Endothelial cell of umbilical vein (primary cell): ENCODE data around the gene CEP350. TPM values are rescaled to one million over a fixed set of nuclear protein-coding genes. Genes with fewer than 3 reads are reported as not detected.

ENCODE experiments used
- Bru-seq: library from RNA; stranded (reverse); fragments of 400-500 nt; gene quantifications from one replicate; lab custom pipeline; 2021; lab: Mats Ljungman, UMichigan
- BruChase-seq, 2 experiments: library from RNA; stranded (reverse); fragments of 400-500 nt; gene quantifications; one replicate each; lab custom pipeline; 2021; lab: Mats Ljungman, UMichigan
- BruUV-seq: library from RNA; stranded (reverse); fragments of 400-500 nt; replicated peaks from 2 replicates; lab custom pipeline; 2021; lab: Mats Ljungman, UMichigan
- CTCF ChIA-PET: fragments of 300-600, 350-600 bp; sonication (Branson Sonifier 250); formaldehyde crosslinking; loops from one replicate; lab custom pipeline; 2021; ENCODE audit warnings: antibody characterized with exemption, inconsistent platforms; lab: Charles Lee
- POLR2A ChIA-PET: fragments of 300-600, 350-600 bp; sonication (Branson Sonifier 250); formaldehyde crosslinking; loops from one replicate; lab custom pipeline; 2021; ENCODE audit warnings: antibody characterized with exemption, inconsistent platforms; lab: Charles Lee
- DNase-seq: peaks from one replicate; pipeline ENCODE4 v3.0.0-alpha.2; 2011; ENCODE audit warnings: low read depth, low spot score
- FAIRE-seq: peaks from 2 replicates; lab custom pipeline; 2011; peaks lifted over from hg19 to GRCh38; lab: Jason Lieb, UNC
- H2AFZ ChIP-seq: 2 replicates; pipeline ENCODE4 v1.6.0; 2012; ENCODE audit warnings: low read depth, low read length, control low read depth, inconsistent platforms
- H3K27ac ChIP-seq: 2 replicates; pipeline ENCODE4 v1.5.1; 2011; ENCODE audit warnings: low read depth, mild to moderate bottlenecking, control low read depth, low read length, moderate library complexity; ENCODE audit not compliant: insufficient read depth
- H3K27me3 ChIP-seq, 2 experiments: 2 replicates each; pipeline versions ENCODE4 v1.6.0 to v1.6.1; 2011; ENCODE audit warnings: low read length in 2 of 2, mixed read lengths in 1 of 2; ENCODE audit not compliant: control insufficient read depth in 2 of 2, insufficient read depth in 2 of 2
- H3K36me3 ChIP-seq, 2 experiments: 2 replicates in 1 of 2; 3 replicates in 1 of 2; pipeline ENCODE4 v1.5.1; 2011; ENCODE audit warnings: low read length in 2 of 2, mild to moderate bottlenecking in 1 of 2, moderate library complexity in 1 of 2; ENCODE audit not compliant: control insufficient read depth in 2 of 2, insufficient read depth in 2 of 2; ENCODE audit errors: extremely low read depth in 1 of 2
- H3K4me1 ChIP-seq: 3 replicates; pipeline ENCODE4 v1.5.1; 2011; ENCODE audit warnings: mild to moderate bottlenecking, low read length; ENCODE audit not compliant: control insufficient read depth, insufficient read depth; ENCODE audit errors: extremely low read depth
- H3K4me2 ChIP-seq: 2 replicates; pipeline ENCODE4 v1.6.1; 2011; ENCODE audit warnings: low read length, control low read depth, mixed read lengths; ENCODE audit not compliant: insufficient read depth
- H3K4me3 ChIP-seq, 3 experiments: fragments of 200-600 bp in 1 of 3; sonication (generic), shearing (Covaris generic) in 1 of 3; replicated peaks in 1 of 3; 2 replicates each; pipeline ENCODE4 v1.5.1; 2011 to 2016; ENCODE audit warnings: control low read depth in 3 of 3, low read length in 3 of 3, mild to moderate bottlenecking in 2 of 3, inconsistent platforms in 1 of 3, low read depth in 1 of 3, moderate library complexity in 1 of 3; ENCODE audit not compliant: insufficient read depth in 1 of 3
- H3K79me2 ChIP-seq: 2 replicates; pipeline ENCODE4 v1.6.0; 2012; ENCODE audit warnings: low read length, inconsistent platforms; ENCODE audit not compliant: control insufficient read depth, insufficient read depth
- H3K9ac ChIP-seq: replicated peaks from 2 replicates; pipeline ENCODE3; 2011; ENCODE audit warnings: low read length, control low read depth; ENCODE audit not compliant: insufficient read depth; ENCODE audit errors: extremely low read depth
- H3K9me1 ChIP-seq: replicated peaks from 3 replicates; pipeline ENCODE4 v1.6.0; 2011; ENCODE audit warnings: mild to moderate bottlenecking, low read length; ENCODE audit not compliant: control insufficient read depth, insufficient read depth; ENCODE audit errors: extremely low read depth
- H3K9me3 ChIP-seq: replicated peaks from 2 replicates; pipeline ENCODE4 v1.5.1; 2012; ENCODE audit warnings: low read length, inconsistent platforms; ENCODE audit not compliant: control insufficient read depth, insufficient read depth
- H4K20me1 ChIP-seq: replicated peaks from 2 replicates; pipeline ENCODE3; 2011; ENCODE audit warnings: mild to moderate bottlenecking, low read length; ENCODE audit not compliant: control insufficient read depth, insufficient read depth; ENCODE audit errors: extremely low read depth
- EZH2 ChIP-seq: IDR thresholded peaks from 2 replicates; pipeline ENCODE4 v1.6.1; 2012; ENCODE audit warnings: borderline replicate concordance, low read depth, mild to moderate bottlenecking, moderate library complexity, low read length, inconsistent platforms; ENCODE audit not compliant: severe bottlenecking
- FOS ChIP-seq: IDR thresholded peaks from 2 replicates; pipeline ENCODE4 v1.6.1; 2011; ENCODE audit warnings: mild to moderate bottlenecking, low read length, moderate library complexity, borderline replicate concordance; ENCODE audit not compliant: insufficient read depth
- GATA2 ChIP-seq: IDR thresholded peaks from 2 replicates; pipeline ENCODE4 v1.7.0; 2011; ENCODE audit warnings: low read depth, mild to moderate bottlenecking, moderate library complexity, mixed read lengths, low read length; ENCODE audit not compliant: insufficient read length, insufficient read depth
- JUN ChIP-seq: IDR thresholded peaks from 2 replicates; pipeline ENCODE4 v1.6.1; 2011; ENCODE audit warnings: borderline replicate concordance, low read depth; ENCODE audit not compliant: insufficient read length, insufficient read depth
- MYC ChIP-seq: IDR thresholded peaks from one replicate; pipeline ENCODE4 v1.6.1; 2011; ENCODE audit warnings: mild to moderate bottlenecking, low read depth, low read length
- POLR2A ChIP-seq: IDR thresholded peaks from 2 replicates; pipeline ENCODE4 v1.6.1; 2012; ENCODE audit warnings: low read depth, mild to moderate bottlenecking, control low read depth, low read length
- POLR2AphosphoS5 ChIP-seq: IDR thresholded peaks from 2 replicates; pipeline ENCODE4 v1.6.1; 2012; ENCODE audit warnings: low read depth, mild to moderate bottlenecking, control low read depth, low read length, moderate library complexity; ENCODE audit not compliant: insufficient read depth
- dilution Hi-C: fragments of 300-500 bp; cut with MboI; formaldehyde crosslinking; loops from one replicate; pipeline ENCODE4 v1.15.0; 2019; ENCODE audit warnings: low sequenced_read_pairs; ENCODE audit not compliant: extremely low pct_ligation_motif_present
- intact Hi-C: fragments of 100-400 bp; cut with micrococcal nuclease; formaldehyde crosslinking; loops from one replicate; pipeline ENCODE4 v1.10.0; 2022
- long read RNA-seq: library from polyadenylated mRNA; stranded (forward); transcript quantifications from one replicate; pipeline ENCODE4 v2.0.0, GENCODE V29; 2021
- polyA minus RNA-seq, 3 experiments: library from RNA; depleted of rRNA, polyadenylated mRNA; stranded (reverse); fragments of >200 nt; gene quantifications; 1 replicate in 1 of 3; 2 replicates in 2 of 3; pipeline ENCODE4 v1.2.3, GENCODE V29; 2011
- polyA plus RNA-seq, 4 experiments: library from polyadenylated mRNA; depleted of rRNA in 3 of 4; stranded (reverse) in 3 of 4; unstranded in 1 of 4; fragments of >200 nt; gene quantifications; 2 replicates each; pipeline versions ENCODE4 v1.2.1 to v1.2.3, GENCODE V29; 2011 to 2012; ENCODE audit warnings: missing spikeins in 1 of 4
- total RNA-seq: library from RNA; stranded (reverse); gene quantifications from 2 replicates; pipeline ENCODE4 v1.2.3, GENCODE V29; 2021
- TF ChIP-seq, protein P1 (sequence below), 2 donors: IDR thresholded peaks; 1 replicate in 1 of 2; 2 replicates in 1 of 2; pipeline ENCODE4 v1.5.1; 2011; ENCODE audit warnings: low read length in 2 of 2, mild to moderate bottlenecking in 2 of 2, moderate library complexity in 2 of 2, control low read depth in 1 of 2, inconsistent platforms in 1 of 2, low read depth in 1 of 2; ENCODE audit not compliant: insufficient read depth in 1 of 2; ENCODE audit errors: extremely low read depth in 1 of 2
- TF ChIP-seq, protein P2 (sequence below): IDR thresholded peaks from 2 replicates; pipeline ENCODE4 v1.6.1; 2011; ENCODE audit not compliant: insufficient read depth, insufficient read length

The CEP350 gene, protein sequence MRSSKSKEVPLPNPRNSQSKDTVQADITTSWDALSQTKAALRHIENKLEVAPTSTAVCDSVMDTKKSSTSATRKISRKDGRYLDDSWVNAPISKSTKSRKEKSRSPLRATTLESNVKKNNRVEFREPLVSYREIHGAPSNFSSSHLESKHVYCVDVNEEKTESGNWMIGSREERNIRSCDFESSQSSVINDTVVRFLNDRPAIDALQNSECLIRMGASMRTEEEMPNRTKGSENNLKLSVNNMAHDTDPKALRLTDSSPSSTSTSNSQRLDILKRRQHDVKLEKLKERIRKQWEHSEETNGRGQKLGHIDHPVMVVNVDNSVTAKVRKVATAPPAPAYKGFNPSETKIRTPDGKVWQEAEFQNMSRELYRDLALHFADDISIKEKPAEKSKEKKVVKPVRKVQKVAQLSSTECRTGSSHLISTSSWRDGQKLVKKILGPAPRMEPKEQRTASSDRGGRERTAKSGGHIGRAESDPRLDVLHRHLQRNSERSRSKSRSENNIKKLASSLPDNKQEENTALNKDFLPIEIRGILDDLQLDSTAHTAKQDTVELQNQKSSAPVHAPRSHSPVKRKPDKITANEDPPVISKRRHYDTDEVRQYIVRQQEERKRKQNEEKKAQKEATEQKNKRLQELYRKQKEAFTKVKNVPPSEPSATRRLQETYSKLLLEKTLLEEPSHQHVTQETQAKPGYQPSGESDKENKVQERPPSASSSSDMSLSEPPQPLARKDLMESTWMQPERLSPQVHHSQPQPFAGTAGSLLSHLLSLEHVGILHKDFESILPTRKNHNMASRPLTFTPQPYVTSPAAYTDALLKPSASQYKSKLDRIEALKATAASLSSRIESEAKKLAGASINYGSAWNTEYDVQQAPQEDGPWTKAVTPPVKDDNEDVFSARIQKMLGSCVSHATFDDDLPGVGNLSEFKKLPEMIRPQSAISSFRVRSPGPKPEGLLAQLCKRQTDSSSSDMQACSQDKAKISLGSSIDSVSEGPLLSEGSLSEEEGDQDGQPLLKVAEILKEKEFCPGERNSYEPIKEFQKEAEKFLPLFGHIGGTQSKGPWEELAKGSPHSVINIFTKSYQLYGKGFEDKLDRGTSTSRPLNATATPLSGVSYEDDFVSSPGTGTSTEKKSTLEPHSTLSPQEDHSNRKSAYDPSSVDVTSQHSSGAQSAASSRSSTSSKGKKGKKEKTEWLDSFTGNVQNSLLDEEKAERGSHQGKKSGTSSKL (N-terminal part only)
- total RNA-seq = 30.1 and 30.3 TPM in 2 replicates
- 2.7 and 4.8 TPM in 2 replicates for polyA plus RNA-seq
- polyA plus RNA-seq (2011; cell fraction: cytosol; rRNA removed) = 4.6 and 4.9 TPM in 2 replicates
- 17.3 and 23.6 TPM in 2 replicates for polyA plus RNA-seq (2011; cell fraction: nucleus; rRNA removed)
- polyA plus RNA-seq (2012) = 9.5 and 16.7 TPM in 2 replicates
- 25.3 and 28.2 TPM in 2 replicates for polyA minus RNA-seq
- polyA minus RNA-seq (2011; cell fraction: cytosol; rRNA and poly(A)+ RNA removed) = 38.2 TPM
- polyA minus RNA-seq (2011; cell fraction: nucleus; rRNA and poly(A)+ RNA removed) = 36.8 and 50.8 TPM in 2 replicates
- percentile 84 among the genes with signal in this experiment for Bru-seq, nascent RNA
- percentile 74 among the genes with signal in this experiment for BruChase-seq, experiment 1, labeled RNA remaining after a 6-hour chase
- BruChase-seq, experiment 2, labeled RNA remaining after a 2-hour chase = percentile 78 among the genes with signal in this experiment
- long read RNA-seq, partial matches to known transcripts = 2 of 4 reads
- long read RNA-seq, other reads (novel, unspliced or antisense) = 2 of 4 reads

- peak within 1 kb of the TSS; percentile 88 to 95 (median 95) for H3K4me3 ChIP-seq
- H3K27me3 ChIP-seq = no peaks in the 10 kb centered on the region
- no peaks in the 10 kb centered on the region for H3K9me1 ChIP-seq
- peaks cover 2% of the 10 kb centered on the region for H4K20me1 ChIP-seq
- intact Hi-C loops (loop anchor here (1.0 kb wide), 4 partner anchors 72 to 214 kb away; partner anchors contain the start of genes QSOX1 and TOR1AIP1), dilution Hi-C loops (no loop called here)
- no peaks in the 10 kb centered on the region for H3K9me3 ChIP-seq
- FAIRE-seq (peak; percentile 99), DNase-seq (peak; percentile 99)
- H3K4me1 ChIP-seq = peaks cover 22% of the 10 kb centered on the region
- no TSS peak for BruUV-seq
- peak within 1 kb of the TSS; percentile 77 for H3K9ac ChIP-seq
- H3K36me3 ChIP-seq = no peaks in the 10 kb centered on the region
- peaks cover 37% of the 10 kb centered on the region for H3K79me2 ChIP-seq
- POLR2A ChIA-PET = interaction anchor here (0.5 to 1.0 kb wide), 3 partner anchors 72 to 399 kb away, joined by 3 to 5 read pairs (median 4); partner anchors contain the start of gene QSOX1
- H3K27ac ChIP-seq = peak within 1 kb of the TSS; percentile 55
- TF ChIP-seq, protein P1, sequence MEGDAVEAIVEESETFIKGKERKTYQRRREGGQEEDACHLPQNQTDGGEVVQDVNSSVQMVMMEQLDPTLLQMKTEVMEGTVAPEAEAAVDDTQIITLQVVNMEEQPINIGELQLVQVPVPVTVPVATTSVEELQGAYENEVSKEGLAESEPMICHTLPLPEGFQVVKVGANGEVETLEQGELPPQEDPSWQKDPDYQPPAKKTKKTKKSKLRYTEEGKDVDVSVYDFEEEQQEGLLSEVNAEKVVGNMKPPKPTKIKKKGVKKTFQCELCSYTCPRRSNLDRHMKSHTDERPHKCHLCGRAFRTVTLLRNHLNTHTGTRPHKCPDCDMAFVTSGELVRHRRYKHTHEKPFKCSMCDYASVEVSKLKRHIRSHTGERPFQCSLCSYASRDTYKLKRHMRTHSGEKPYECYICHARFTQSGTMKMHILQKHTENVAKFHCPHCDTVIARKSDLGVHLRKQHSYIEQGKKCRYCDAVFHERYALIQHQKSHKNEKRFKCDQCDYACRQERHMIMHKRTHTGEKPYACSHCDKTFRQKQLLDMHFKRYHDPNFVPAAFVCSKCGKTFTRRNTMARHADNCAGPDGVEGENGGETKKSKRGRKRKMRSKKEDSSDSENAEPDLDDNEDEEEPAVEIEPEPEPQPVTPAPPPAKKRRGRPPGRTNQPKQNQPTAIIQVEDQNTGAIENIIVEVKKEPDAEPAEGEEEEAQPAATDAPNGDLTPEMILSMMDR (IDR thresholded peaks at IDR 0.05; ENCODE audit: extremely low read depth in 1 of 2, insufficient read depth in 1 of 2, low read depth in 1 of 2, low read length in 2 of 2) = no peak
- TF ChIP-seq POLR2AphosphoS5 = peak; percentile 80
- TF ChIP-seq FOS = no peak
- TF ChIP-seq, protein P2, sequence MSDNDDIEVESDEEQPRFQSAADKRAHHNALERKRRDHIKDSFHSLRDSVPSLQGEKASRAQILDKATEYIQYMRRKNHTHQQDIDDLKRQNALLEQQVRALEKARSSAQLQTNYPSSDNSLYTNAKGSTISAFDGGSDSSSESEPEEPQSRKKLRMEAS = peak; percentile 34
- TF ChIP-seq GATA2 = no peak
- no peak for TF ChIP-seq EZH2
- peak; percentile 87 for TF ChIP-seq POLR2A
- no peak for TF ChIP-seq JUN
- peak; percentile 69 for TF ChIP-seq MYC
- H3K4me2 ChIP-seq = peak within 1 kb of the TSS; percentile 98
- peak within 1 kb of the TSS; percentile 94 for H2AFZ ChIP-seq
- CTCF ChIA-PET = interaction anchor here (0.7 to 1.5 kb wide), 10 partner anchors 14 to 214 kb away, joined by 3 to 6 read pairs (median 4); no protein-coding TSS in a partner anchor
These were observed at the start of gene CEP350 for GRCh38 chr1:179954493-179955286. TSS of gene CEP350 (plus strand) at chr1:179954810. CDS start at chr1:179986182, 31,372 bp downstream.
